ENCODE results near the gene BCL2L12.

Gene BCL2L12

DNA sequence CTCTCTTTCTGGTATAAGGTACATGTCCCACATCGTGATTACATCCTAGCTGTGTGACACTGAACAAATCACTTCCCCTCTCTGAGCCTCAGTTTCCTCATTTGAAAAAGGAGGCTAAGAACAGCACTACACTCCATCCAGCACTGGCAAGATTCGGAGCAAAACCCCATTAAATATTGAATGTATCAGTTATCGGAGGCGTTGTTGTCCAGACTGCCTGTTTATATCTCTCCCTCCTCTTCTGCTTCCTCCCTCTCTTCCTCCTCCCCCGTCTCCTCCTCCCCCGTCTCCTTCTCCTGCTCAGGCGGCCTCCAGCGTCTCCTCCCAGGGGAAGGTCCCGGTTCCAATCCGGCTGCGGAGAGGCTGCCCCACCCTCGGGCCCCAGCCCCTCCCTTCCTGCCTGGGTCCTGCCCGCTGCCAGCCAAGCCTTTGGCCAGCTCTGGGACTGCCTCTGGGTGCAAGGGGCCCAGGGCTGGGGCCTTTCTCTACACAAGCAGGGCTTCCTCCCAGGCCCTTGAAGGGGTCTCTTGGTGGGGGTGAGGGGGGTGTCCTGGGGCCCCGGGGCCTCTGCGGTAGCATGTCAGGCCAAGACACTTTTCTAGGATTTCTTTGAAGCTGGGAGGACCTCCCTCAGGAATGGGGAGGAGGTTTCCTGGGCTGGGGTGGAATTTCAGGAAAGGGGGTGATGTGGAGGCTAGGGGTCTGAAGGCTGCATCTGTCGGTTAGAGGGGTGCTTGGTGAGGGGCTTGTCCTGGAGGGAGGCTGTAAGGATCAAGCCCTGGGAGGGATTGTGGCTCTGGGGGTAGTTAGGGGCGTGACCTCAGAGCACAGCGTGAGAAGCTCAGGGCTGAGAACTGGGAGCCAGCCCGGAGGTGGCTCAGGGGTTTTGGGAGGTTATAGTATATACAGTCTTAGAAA, 27.7 kb upstream of the BCL2L12 start:
- H3K4me3 ChIP-seq (replicated peaks; ENCODE audit: low read depth, low read length), result peak overlapping the region; percentile 87
- peak; percentile 86 for DNase-seq (ENCODE audit: low read depth)
- TF ChIP-seq CTCF (IDR thresholded peaks at IDR 0.05; ENCODE audit: low read length, missing control alignments), result no peak

- peak overlapping the region; percentile 87 for H3K4me3 ChIP-seq (replicated peaks; ENCODE audit: low read depth, low read length)
- no peak for TF ChIP-seq CTCF (IDR thresholded peaks at IDR 0.05; ENCODE audit: low read length, missing control alignments)
- DNase-seq (ENCODE audit: low read depth), result no peak
Measured at GRCh38 chr19:49639401-49640112, 26.2 kb upstream of the BCL2L12 start.

DNA sequence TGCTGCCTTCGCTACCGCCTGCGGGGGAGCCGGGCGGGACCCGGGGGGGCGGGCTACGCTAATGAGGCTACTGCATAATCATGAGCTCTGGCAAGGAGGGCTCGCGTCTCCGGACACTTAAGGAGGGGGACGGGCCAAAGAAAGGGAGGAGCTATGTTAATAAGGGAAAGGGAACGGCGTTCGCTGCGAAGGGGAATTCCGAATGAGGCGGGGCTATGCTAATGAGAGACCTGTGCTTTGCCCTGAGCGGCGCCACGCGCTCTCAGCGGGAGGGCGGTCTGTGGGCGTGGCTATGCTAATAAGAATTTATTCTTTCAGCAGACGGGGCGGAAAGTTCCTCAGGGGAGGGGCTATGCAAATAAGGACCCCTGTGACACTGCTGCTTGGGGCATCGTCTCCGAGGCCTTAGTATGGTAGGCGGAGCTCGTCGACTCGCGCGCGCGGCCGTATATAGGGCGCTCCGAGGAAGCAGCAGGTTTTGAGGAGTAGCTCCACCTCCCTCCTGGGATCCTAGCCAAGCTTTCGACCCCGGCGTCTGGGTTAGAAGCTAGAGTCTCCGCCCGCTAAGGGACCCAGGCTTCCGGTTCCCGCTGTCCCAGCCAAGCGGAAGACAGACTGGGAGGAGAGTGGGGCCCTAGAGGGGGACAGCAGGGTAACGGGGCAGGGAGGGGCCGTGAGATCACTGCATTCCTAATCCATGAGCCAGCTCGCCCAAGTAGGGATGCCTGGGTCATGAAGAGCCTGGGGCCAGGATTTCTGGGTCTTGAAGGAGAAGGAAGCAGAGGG, 25.4 kb upstream of the BCL2L12 start, which contains the start of gene RRAS:
Gene RRAS (minus strand): TSS at position 31 of the 786 bp plus-strand sequence. CDS start 45 bp downstream, outside the sequence.
- H3K4me3 ChIP-seq (replicated peaks; ENCODE audit: low read depth, low read length), result peak within 1 kb of the TSS; percentile 87
- no peak for TF ChIP-seq CTCF (IDR thresholded peaks at IDR 0.05; ENCODE audit: low read length, missing control alignments)
- DNase-seq (ENCODE audit: low read depth), result peak; percentile 100

DNA sequence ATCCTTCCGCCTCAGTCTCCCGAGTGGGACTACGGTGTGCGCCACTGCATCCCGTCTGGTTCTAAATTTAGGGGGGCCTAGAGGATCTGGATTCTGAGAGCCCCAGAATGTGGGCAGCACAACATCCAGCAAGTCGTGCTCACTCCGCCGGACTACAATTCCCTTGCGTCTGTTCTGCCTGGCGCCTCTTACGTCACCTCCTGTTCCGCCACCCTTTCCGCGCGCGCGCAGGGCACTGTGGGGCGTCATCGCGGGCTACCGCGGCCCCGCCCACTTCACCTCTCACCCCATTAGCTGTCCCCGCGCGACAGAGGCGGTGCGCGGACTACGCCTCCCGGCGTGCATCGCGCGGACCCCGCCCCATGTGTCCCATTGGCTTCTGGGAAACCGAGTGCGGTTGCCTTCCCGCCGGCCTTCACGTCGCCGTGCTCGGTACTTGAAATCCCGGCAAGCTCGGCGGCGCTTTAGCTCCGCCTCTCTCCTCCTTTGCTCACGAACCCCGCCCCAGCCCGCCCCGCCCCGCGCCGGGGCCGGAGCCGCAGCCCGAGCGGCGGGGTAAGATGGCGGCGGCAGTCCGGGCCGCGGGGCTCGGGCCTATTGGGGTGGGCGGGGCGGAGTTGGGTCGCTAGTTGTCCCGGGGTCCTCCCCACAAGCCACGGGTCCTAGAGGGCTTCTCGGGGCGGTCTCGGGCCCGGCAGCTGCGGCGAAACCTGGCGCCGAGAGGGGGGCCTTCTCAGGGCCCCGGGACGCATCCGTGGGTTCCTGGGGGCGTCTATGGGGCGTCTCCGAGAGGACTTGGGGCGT, 23.8 kb upstream of the BCL2L12 start, which contains the start of gene SCAF1:
Gene SCAF1 (plus strand): TSS at position 522 of the 804 bp plus-strand sequence. CDS start 2,818 bp downstream, outside the sequence.
- DNase-seq (ENCODE audit: low read depth), result peak; percentile 100
- peak within 1 kb of the TSS; percentile 85 for H3K4me3 ChIP-seq (replicated peaks; ENCODE audit: low read depth, low read length)
- TF ChIP-seq CTCF (IDR thresholded peaks at IDR 0.05; ENCODE audit: low read length, missing control alignments), result no peak

- peak overlapping the region; percentile 85 for H3K4me3 ChIP-seq (replicated peaks; ENCODE audit: low read depth, low read length)
- TF ChIP-seq CTCF (IDR thresholded peaks at IDR 0.05; ENCODE audit: low read length, missing control alignments), result no peak
- no peak for DNase-seq (ENCODE audit: low read depth)
Measured at GRCh38 chr19:49642492-49643035, 23.2 kb upstream of the BCL2L12 start.
